GM06990 (cell line): ENCODE data around the gene MAD1L1.

ENCODE experiments used
- DNase-seq: peaks from one replicate; pipeline ENCODE4 v3.0.0-alpha.2; 2011; ENCODE audit not compliant: insufficient read length; ENCODE audit errors: extremely low read depth
- H3K27me3 ChIP-seq: replicated peaks from 2 replicates; pipeline ENCODE4 v1.6.0; 2011; ENCODE audit warnings: low read length; ENCODE audit not compliant: control insufficient read depth, insufficient read depth
- H3K36me3 ChIP-seq: 2 replicates; pipeline ENCODE4 v1.5.1; 2011; ENCODE audit warnings: low read length; ENCODE audit not compliant: control insufficient read depth, insufficient read depth
- H3K4me3 ChIP-seq: replicated peaks from 2 replicates; pipeline ENCODE4 v1.5.1; 2011; ENCODE audit warnings: low read depth, mild to moderate bottlenecking, control low read depth, low read length
- CTCF ChIP-seq: IDR thresholded peaks from 2 replicates; pipeline ENCODE4 v1.5.1; 2011; ENCODE audit warnings: low read length, control low read depth, mild to moderate bottlenecking, inconsistent platforms; ENCODE audit not compliant: insufficient read depth, poor library complexity, severe bottlenecking

The MAD1L1 gene

GRCh38 chr7:1915956-1916600 is 316.7 kb downstream of the MAD1L1 start:
- Histone ChIP-seq H3K4me3 (no peak overlapping the region), H3K27me3 (no peaks in the 10 kb centered on the region), H3K36me3 (peaks cover 5% of the 10 kb centered on the region)
- DNase-seq = no peak
- no peak for TF ChIP-seq CTCF

- Histone ChIP-seq H3K36me3 (peaks cover 5% of the 10 kb centered on the region), H3K4me3 (no peak overlapping the region), H3K27me3 (no peaks in the 10 kb centered on the region)
- no peak for TF ChIP-seq CTCF
- DNase-seq = no peak
These were observed 317.4 kb downstream of the MAD1L1 start for GRCh38 chr7:1915326-1915725.

GRCh38 chr7:1914743-1915142 is 318.0 kb downstream of the MAD1L1 start:
- H3K36me3 ChIP-seq = peaks cover 5% of the 10 kb centered on the region
- no peak for TF ChIP-seq CTCF
- no peak overlapping the region for H3K4me3 ChIP-seq
- no peaks in the 10 kb centered on the region for H3K27me3 ChIP-seq
- no peak for DNase-seq

- TF ChIP-seq CTCF = no peak
- Histone ChIP-seq H3K36me3 (peaks cover 5% of the 10 kb centered on the region), H3K4me3 (no peak overlapping the region), H3K27me3 (no peaks in the 10 kb centered on the region)
- DNase-seq = no peak
These were observed 318.4 kb downstream of the MAD1L1 start for GRCh38 chr7:1914321-1914720.

DNA sequence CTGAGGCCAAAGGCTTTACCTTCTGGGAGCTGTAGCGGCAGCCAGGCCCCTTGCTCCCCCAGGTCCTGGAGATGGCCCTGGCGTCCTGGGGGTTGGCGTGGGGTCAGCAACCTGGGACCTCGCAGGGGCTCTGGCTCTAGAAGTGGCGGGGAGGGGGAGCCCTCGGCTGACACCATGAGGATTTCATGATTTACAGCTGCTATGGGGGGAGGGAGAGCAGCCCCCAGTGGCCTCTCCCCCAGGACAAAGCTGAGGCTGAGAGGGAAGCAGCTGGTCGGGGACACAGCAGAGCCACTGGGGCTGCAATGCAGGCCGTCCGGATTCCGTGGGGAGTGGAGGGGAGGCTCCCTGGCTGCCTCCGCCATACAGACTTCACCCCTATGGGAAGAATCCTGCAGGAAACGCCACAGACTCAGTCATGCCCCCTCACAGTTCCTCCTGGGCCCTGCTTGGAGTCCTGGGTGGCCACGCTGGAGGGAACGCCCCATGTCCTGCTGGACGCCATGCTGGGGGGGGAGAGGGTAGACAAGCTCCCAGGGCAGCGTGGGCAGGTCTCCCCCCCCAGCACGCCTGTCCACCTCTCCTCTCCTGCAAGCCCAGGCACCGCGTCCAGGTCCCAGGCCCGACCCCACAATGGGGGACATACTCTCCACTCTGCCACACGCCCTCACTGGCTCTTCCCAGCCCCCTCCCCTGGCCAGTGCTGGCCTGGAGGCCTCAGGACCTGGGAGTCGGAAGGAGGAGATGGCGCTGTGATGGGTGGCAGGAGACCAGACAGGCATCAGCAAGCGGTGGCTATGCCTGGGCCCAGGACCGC is 319.1 kb downstream of the MAD1L1 start:
- no peak for TF ChIP-seq CTCF
- Histone ChIP-seq H3K4me3 (no peak overlapping the region), H3K27me3 (no peaks in the 10 kb centered on the region), H3K36me3 (peaks cover 2% of the 10 kb centered on the region)
- DNase-seq = no peak
